Measurements from ENCODE around the gene CARM1.
A peak's percentile ranks its signal among the peaks of the same experiment; 100 is the strongest.
"Not testable (repeated sequence)": the region's sequence is repeated elsewhere in the genome, so short reads cannot be mapped to it uniquely, and the experiment has no call there.

CARM1 gene

DNA sequence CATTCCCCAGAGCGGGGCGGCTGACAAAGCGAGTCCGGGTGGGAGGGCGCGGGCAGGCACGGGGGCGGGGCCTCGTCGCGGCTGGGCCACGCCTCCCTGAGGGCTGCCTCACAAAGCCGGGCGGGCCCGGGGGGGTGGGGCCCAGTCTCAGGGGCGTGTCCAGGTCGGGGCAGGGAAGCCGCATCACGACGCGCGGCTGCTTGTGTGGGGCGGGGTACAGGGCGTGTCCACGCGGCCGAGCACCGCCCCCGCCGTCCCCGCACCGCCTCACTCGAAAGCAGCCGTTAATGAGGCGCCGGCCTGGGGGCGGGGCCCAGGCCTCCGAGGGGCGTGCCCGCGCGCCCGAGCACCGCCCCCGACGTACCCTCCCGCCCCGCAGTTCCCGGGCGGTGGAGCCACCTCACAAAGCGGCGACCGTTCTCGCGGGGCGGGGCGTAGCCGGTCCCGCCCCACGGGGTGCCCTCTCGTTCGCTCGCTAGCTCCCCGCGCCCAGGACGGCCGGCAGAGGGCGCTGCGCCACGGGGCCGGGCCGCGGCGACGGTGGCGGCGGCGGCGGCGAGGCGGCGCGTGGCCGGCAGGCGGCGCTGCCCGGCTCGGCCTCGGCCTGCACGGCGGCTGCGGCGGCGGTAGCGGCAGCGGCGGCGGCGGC is at the start of gene CARM1:
Gene CARM1, plus strand, starts transcription at position 599 of the 649 bp plus-strand sequence. CDS start 150 bp downstream, outside the sequence.
- DNase-seq = peak; percentile 95

- DNase-seq = no peak
These were observed 47.7 kb upstream of the CARM1 start for GRCh38 chr19:10823690-10824089.

DNA sequence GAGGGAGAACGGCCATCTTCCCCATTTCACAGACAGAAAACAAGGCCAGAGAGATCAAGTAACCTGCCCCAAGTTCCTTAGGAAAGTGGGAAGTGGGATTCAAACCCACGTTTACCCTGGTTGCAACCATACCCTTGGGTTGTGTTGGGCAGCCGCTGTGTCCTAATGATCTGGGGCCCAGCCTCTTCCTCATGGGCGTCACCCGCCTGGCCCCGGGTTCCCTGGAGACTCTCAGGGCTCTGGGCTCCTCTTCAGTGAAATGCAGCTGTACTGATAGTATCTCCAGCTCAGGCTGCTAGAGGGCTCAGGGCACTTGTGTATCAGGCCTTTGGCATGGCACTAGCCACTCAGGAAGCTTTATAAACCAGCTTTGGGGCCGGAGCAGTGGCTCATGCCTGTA is 45.1 kb upstream of the CARM1 start:
- DNase-seq = no peak

- DNase-seq = no peak
These were observed 44.5 kb upstream of the CARM1 start for GRCh38 chr19:10826846-10827245.

- no peak for DNase-seq
These were observed 42.2 kb upstream of the CARM1 start for GRCh38 chr19:10828981-10829821.

DNA sequence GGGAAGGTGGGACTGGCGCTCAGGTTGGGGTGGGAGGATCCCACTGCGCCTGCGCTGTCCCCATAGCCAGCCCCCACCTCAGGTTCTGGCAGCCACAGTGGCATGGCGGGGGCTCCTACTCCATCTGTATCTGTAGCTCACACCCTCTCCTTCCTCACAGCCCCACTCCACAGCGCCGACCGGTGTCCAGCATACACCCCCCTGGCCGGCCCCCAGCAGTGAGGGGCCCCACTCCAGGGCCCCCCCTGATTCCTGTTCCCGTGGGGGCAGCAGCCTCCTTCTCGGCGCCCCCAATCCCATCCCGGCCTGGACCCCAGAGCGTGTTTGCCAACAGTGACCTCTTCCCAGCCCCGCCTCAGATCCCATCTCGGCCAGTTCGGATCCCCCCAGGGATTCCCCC is 41.4 kb upstream of the CARM1 start:
- no peak for DNase-seq

- DNase-seq = no peak
These were observed 41.0 kb upstream of the CARM1 start for GRCh38 chr19:10830370-10830769.

- DNase-seq = no peak
These were observed 40.2 kb upstream of the CARM1 start for GRCh38 chr19:10830931-10831779.

DNA sequence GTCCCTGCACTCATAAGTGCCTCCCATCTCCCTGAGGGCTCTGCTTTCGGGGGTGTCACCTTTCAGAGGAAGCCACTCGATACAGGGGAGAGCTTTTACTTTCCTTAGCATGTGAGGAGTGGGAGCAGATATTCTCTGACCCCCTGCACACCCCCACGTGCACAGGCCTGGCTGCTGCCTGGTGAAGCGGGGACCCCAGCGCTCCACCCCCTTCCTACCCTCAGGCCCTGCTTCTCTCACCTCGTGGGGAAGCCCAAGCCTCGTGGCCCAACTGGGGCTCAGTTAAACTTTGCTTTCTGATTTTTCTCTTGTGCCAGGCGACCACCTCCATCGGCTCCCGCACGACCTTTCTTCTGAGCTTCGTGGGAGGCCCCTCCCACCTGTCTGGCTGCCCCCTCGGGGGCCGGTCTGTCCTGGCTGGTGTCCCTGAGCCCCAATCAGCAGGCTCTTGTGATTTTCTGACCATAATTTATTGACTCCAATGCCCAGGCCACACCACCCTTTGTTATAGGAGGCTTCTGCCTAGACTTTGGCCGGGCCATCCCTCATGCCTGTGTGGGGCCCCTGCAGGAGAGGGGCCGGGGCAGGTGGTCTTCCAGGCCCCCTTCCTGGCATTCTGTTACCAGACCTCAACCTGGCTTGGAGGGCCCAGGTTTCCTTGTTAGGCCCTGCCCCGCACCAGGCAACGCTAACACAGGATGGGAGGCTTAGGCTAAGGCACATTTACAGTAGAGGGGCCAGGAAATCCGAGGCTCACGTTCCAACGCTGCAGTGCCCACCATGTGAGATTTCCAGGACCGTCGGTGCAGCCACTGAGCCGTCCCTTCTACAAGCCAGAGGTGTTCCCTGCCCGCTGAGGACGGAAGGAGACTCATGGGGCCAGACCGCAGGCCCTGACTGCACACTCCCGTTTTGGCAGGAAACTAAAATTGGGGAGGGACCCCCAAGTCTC is 39.1 kb upstream of the CARM1 start:
- DNase-seq = no peak

DNA sequence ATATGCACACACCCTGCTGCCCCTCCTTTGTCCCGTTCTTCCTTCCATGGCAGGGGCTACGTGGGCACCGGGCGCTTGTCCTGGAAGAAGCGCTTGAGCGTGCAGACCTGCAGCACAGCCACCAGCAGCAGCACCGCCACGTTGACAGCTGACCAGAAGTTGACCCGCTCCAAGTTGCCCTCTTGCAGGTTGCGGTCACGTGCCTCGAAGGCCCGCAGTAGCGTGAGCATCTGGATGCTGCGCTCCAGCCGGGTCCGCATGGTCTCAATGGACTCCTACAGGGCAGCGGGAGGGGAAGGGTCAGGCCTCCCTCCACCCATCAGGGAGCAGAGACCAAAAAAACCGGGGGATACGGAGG is 38.4 kb upstream of the CARM1 start:
- DNase-seq = no peak

DNA sequence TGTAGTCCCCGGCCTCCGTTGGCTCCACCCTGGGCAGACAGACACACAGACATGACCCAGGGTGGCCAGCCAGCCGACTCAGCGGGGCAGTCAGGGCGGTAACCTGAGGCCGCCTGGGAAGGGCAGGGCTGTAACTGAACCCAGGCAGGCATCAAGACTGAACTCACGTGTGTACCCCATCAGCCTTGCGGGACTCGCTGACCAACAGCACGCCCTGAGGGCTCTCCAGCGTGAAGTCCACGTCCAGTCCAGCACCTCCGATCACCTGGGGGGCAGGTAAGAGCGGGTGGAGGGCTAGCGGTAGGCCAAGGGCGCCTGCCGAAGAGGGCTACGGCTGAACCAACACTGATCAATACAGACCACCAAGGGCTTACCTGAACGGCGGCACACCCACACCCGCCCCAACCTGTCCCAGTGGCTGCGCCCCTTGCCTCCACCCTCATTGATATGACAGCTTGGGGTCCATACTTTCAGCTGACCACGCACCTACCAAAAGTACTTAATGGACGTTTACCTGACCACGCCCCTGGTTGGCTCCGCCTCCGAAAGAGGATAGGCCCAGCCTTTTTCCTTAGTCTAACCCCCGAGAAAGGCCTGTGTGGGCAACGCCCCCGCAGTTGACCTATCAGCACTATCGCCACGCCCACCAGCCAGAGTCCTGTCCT is 36.1 kb upstream of the CARM1 start:
- no peak for DNase-seq

DNA sequence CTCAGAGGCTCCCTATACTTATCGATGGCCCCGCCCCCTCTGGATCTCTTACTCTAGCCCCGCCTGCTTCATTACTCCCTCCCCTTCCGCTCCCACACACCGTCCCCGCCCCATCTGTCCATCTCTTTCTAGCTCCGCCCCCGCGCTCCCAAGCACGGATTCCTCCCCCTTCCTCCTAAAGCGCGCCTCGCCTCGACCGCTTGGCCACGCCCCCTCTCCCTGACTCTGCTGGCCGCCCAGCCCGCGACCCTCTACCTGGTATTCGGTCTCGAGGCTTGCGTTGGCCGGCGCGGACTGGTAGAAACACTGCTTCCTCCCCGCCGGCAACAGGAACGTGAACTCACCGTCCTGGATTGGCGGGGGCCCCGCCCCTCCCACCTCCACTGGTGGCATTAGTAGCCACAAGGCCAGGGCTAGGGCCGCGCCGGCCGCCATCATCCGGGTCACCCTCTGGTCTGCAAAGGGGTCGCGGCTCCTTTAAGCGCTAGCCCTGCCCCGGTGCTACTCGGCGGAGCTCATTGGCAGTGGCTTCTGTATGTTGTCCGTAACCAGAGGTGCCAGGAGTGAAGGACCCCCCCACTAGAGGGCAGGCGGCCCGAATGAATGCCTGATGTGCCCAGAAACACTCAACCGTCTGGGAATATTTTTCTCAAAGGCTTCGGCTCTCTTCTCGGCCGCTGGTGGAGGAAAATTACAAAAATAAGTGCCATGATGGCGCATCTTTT is 35.4 kb upstream of the CARM1 start, which contains the start of gene TMED1:
Gene TMED1, minus strand, starts transcription at position 459 of the 725 bp plus-strand sequence. Its CDS starts 21 bp downstream, at position 438.
- peak; percentile 99 to 100 for DNase-seq

DNA sequence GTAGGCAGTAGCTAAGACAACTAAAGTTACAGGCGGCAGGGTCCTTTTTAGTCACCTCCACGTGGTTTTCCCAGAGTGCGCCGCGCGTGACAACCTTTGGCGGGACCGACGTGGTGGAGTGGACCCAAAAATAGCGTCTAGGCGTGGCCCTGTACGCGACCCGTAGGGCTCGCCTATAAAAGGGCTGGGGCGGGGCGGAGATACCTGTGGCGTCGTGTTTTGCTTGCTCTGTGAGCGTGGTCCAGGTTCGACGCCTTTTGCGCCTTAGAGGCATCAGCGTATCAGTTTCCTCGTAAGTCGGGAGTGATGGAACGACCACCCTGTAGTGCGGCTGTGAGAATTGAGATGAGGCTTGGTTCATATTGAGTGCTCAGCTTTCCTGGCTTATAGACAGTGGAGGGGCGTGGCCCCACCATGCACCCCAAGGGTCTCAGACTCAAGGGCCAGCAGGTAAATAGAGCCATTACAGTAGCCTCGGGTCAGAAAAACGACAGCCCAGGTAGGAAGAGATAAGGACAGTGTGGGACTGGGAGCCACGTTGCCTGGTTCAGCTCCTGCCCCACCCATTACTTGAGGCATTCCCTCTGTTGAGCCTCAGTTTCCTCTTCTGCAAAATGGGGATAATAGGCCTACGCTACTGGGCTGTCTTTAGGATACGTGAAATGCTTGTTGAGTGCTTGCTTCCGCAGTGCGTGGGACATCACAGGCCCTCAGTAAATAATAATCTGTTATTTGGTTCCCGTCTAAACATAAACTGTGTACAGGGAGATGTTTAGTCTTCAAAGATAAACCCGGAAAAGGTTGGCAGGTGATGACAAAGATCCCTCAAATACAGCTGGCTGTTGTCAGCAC is 34.6 kb upstream of the CARM1 start:
- DNase-seq = peak; percentile 83 to 88

- not testable (repeated sequence) for DNase-seq
These were observed 33.7 kb upstream of the CARM1 start for GRCh38 chr19:10837649-10838048.

GRCh38 chr19:10838377-10838776 is 33.0 kb upstream of the CARM1 start:
- no peak for DNase-seq

GRCh38 chr19:10839114-10840050 is 32.0 kb upstream of the CARM1 start:
- DNase-seq = no peak

DNA sequence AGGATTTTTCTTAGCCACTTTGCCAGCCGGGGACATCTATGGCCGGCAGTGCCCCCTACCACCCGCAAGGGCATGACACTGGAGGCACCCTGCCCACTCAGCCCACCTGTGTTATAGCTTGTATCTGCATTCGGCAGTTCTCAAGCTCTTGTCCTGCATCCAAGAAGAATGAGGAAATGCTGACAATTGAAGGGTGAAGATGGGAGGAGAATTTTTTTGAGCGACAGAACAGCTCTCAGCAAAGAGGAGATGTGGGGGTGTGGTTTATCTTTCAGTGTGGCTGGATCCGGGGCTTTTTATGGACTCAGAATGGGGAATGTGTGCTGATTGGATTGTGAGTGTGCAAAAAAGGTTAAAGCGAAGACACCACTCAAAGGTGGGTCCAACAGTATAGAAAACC is 28.6 kb upstream of the CARM1 start:
- DNase-seq = no peak

GRCh38 chr19:10846500-10847202 is 24.7 kb upstream of the CARM1 start:
- DNase-seq = no peak
